K562 (cell line): ENCODE data around the gene GABRG2. TPM values are rescaled to one million over a fixed set of nuclear protein-coding genes. Genes with fewer than 3 reads are reported as not detected.

ENCODE experiments used
- ATAC-seq: fragments of 200-7000 bp; cut with Tn5 transposase; 3 replicates; pipeline ENCODE4 v1.9.1; 2020; ENCODE audit warnings: moderate library complexity
- Bru-seq: library from RNA; stranded (reverse); fragments of 400-500 nt; gene quantifications from one replicate; lab custom pipeline; 2021; lab: Mats Ljungman, UMichigan
- BruChase-seq, 2 experiments: library from RNA; stranded (reverse); fragments of 400-500 nt; gene quantifications; one replicate each; lab custom pipeline; 2021; lab: Mats Ljungman, UMichigan
- BruUV-seq: library from RNA; stranded (reverse); fragments of 400-500 nt; replicated peaks from 2 replicates; lab custom pipeline; 2021; lab: Mats Ljungman, UMichigan
- CTCF ChIA-PET: fragments of 300-600 bp; formaldehyde crosslinking; extraction: SDS; loops from one replicate; lab custom pipeline; 2021; ENCODE audit warnings: low intra/inter-chr PET ratio; lab: Yijun Ruan, JAX
- POLR2A ChIA-PET: fragments of 300-600, 350-650 bp; sonication (Branson Sonifier 250); formaldehyde crosslinking; extraction: SDS; loops from one replicate; lab custom pipeline; 2021; ENCODE audit warnings: antibody characterized with exemption, inconsistent platforms; lab: Yijun Ruan, JAX
- DNase-seq, 4 experiments: peaks; one replicate each; pipeline versions ENCODE4 v3.0.0 to v3.0.0-alpha.2; 2011 to 2018; ENCODE audit warnings: low spot score in 3 of 4, mixed read lengths in 3 of 4; ENCODE audit errors: extremely low read depth in 1 of 4
- FAIRE-seq: peaks from 2 replicates; lab custom pipeline; 2011; peaks lifted over from hg19 to GRCh38; lab: Jason Lieb, UNC
- H2AFZ ChIP-seq: 2 replicates; pipeline ENCODE4 v1.6.0; 2011; ENCODE audit warnings: low read depth, low read length, control low read depth, inconsistent platforms
- H3K27ac ChIP-seq: fragments of 200-600 bp; 3 replicates; pipeline ENCODE4 v1.8.0; 2011; ENCODE audit warnings: low read depth, mild to moderate bottlenecking, control low read depth, inconsistent platforms, low read length, moderate library complexity, mixed read lengths; ENCODE audit errors: extremely low read depth
- H3K27me3 ChIP-seq, 2 experiments: fragments of 300-600 bp in 1 of 2; 2 replicates in 1 of 2; 3 replicates in 1 of 2; pipeline versions ENCODE4 v1.6.0 to v1.8.0; 2011; ENCODE audit warnings: inconsistent platforms in 2 of 2, low read length in 2 of 2, mild to moderate bottlenecking in 1 of 2, mixed read lengths in 1 of 2, moderate library complexity in 1 of 2; ENCODE audit not compliant: control insufficient read depth in 2 of 2, insufficient read depth in 2 of 2
- H3K36me3 ChIP-seq: fragments of 300-600 bp; 3 replicates; pipeline ENCODE4 v1.8.0; 2011; ENCODE audit warnings: mild to moderate bottlenecking, low read length, inconsistent platforms; ENCODE audit not compliant: control insufficient read depth, insufficient read depth
- H3K4me1 ChIP-seq, 2 experiments: fragments of 200-600 bp in 1 of 2; replicated peaks in 1 of 2; 2 replicates in 1 of 2; 3 replicates in 1 of 2; pipeline versions ENCODE4 v1.5.1 to v1.8.0; 2011; ENCODE audit warnings: inconsistent platforms in 2 of 2, low read length in 2 of 2, mild to moderate bottlenecking in 1 of 2, mixed read lengths in 1 of 2, moderate library complexity in 1 of 2; ENCODE audit not compliant: control insufficient read depth in 2 of 2, insufficient read depth in 2 of 2
- H3K4me2 ChIP-seq: 2 replicates; pipeline ENCODE4 v1.6.1; 2011; ENCODE audit warnings: low read length, control low read depth, inconsistent platforms, mixed read lengths; ENCODE audit not compliant: insufficient read depth
- H3K4me3 ChIP-seq: fragments of 200-600 bp; sonication (generic), shearing (Covaris generic); 2 replicates; pipeline ENCODE4 v1.5.1; 2016; ENCODE audit warnings: control low read depth, inconsistent platforms
- H3K79me2 ChIP-seq: fragments of 200-600 bp; 3 replicates; pipeline ENCODE4 v1.8.0; 2011; ENCODE audit warnings: low read length, inconsistent platforms; ENCODE audit not compliant: control insufficient read depth, insufficient read depth
- H3K9ac ChIP-seq, 2 experiments: 2 replicates each; pipeline versions ENCODE4 v1.6.0 to v1.6.1; 2011; ENCODE audit warnings: low read depth in 2 of 2, low read length in 2 of 2, control low read depth in 1 of 2, inconsistent platforms in 1 of 2, mild to moderate bottlenecking in 1 of 2, mixed read lengths in 1 of 2; ENCODE audit not compliant: insufficient read depth in 1 of 2
- H3K9me1 ChIP-seq: one replicate; pipeline ENCODE4 v1.6.0; 2011; ENCODE audit warnings: inconsistent platforms, mild to moderate bottlenecking, low read length, moderate library complexity; ENCODE audit not compliant: control insufficient read depth, insufficient read depth
- H3K9me3 ChIP-seq: replicated peaks from 2 replicates; pipeline ENCODE4 v1.5.1; 2011; ENCODE audit warnings: low read depth, low read length, inconsistent platforms; ENCODE audit not compliant: control insufficient read depth, insufficient read depth
- H4K20me1 ChIP-seq: replicated peaks from 2 replicates; pipeline ENCODE4 v1.6.1; 2011; ENCODE audit warnings: low read length, inconsistent platforms, mixed read lengths; ENCODE audit not compliant: control insufficient read depth, insufficient read depth
- ZFP36 ChIP-seq: fragments of 150-350 bp; IDR thresholded peaks from 2 replicates; pipeline ENCODE4 v1.6.1; 2018; ENCODE audit warnings: low read length, low read depth; ENCODE audit not compliant: partially characterized antibody
- WGBS: fragments of 100-300 bp; shearing (Covaris generic); methylation state at CpG from one replicate; pipeline ENCODE4 v1.1.6; 2016; ENCODE audit warnings: low coverage, mixed read lengths; ENCODE audit not compliant: insufficient coverage; ENCODE audit errors: missing lambda C conversion rate; 5-methylcytosine and 5-hydroxymethylcytosine counted together
- in situ Hi-C: fragments of 300-500 bp; cut with MboI; formaldehyde crosslinking; loops from 4 replicates; pipeline ENCODE4 v1.15.0; 2018; ENCODE audit warnings: inconsistent platforms, mixed read lengths
- intact Hi-C: fragments of 100-400 bp; cut with micrococcal nuclease; formaldehyde crosslinking; loops from 2 replicates; pipeline ENCODE4 v1.14.2; 2022
- long read RNA-seq, 3 experiments: library from polyadenylated mRNA in 2 of 3; library from RNA in 1 of 3; unstranded in 2 of 3; stranded (forward) in 1 of 3; transcript quantifications; one replicate each; pipeline ENCODE4 v2.0.0, GENCODE V29; 2019 to 2022
- polyA minus RNA-seq, 3 experiments: library from RNA; depleted of rRNA, polyadenylated mRNA; stranded (reverse); fragments of >200 nt; gene quantifications; 2 replicates each; pipeline ENCODE4 v1.2.3, GENCODE V29; 2011
- polyA plus RNA-seq, 8 experiments: library from polyadenylated mRNA; depleted of rRNA in 4 of 8; stranded (reverse) in 5 of 8; unstranded in 3 of 8; fragments of >200 nt; fragmentation: Nextera tagmentation in 2 of 8; fragmentation: Illumina TruSeq in 1 of 8; extraction: Ambion mirVana in 2 of 8; extraction: Trizol in 1 of 8; gene quantifications; 2 replicates each; pipeline versions ENCODE4 v1.2.1 to v1.2.3, GENCODE V29; 2011 to 2014; ENCODE audit warnings: inconsistent platforms in 1 of 8, missing spikeins in 1 of 8
- total RNA-seq, 7 experiments: library from RNA; depleted of rRNA in 6 of 7; stranded (reverse); fragments of >200 nt in 6 of 7; fragmentation: Illumina TruSeq in 2 of 7; extraction: Trizol in 2 of 7; gene quantifications; 2 replicates each; pipeline versions ENCODE4 v1.2.1 to v1.2.3, GENCODE V29; 2011 to 2021; ENCODE audit warnings: low replicate concordance in 1 of 7

The GABRG2 gene
- total RNA-seq (2011; cell fraction: chromatin; rRNA removed; ENCODE audit: low replicate concordance) = 0.18 TPM in 1 of 2 replicates, not detected in the other
- not detected in 2 replicates for total RNA-seq (2011; cell fraction: nucleolus; rRNA removed)
- total RNA-seq (2011; cell fraction: nucleoplasm; rRNA removed) = 0.08 and 0.22 TPM in 2 replicates
- total RNA-seq (2014; rRNA removed) (not detected in 2 replicates), total RNA-seq (2014; rRNA removed; fragmentation: Illumina TruSeq; extraction: Trizol) (not detected in 2 replicates), total RNA-seq (2015; rRNA removed; fragmentation: Illumina TruSeq; extraction: Trizol) (0.08 TPM in 1 of 2 replicates, not detected in the other), total RNA-seq (2021) (0.96 and 1.2 TPM in 2 replicates), polyA plus RNA-seq (2011; rRNA removed) (0.08 and 0.36 TPM in 2 replicates), polyA plus RNA-seq (2014; fragmentation: Illumina TruSeq; extraction: Trizol) (0.03 and 0.07 TPM in 2 replicates), polyA plus RNA-seq (2014; fragmentation: Nextera tagmentation; extraction: Ambion mirVana) (under 1 TPM; 0.25 to 0.35 TPM), polyA plus RNA-seq (2014; rRNA removed) (0.03 TPM in 1 of 2 replicates, not detected in the other), polyA minus RNA-seq (2011; rRNA and poly(A)+ RNA removed) (0.21 TPM in 1 of 2 replicates, not detected in the other), Bru-seq, nascent RNA (percentile 14 among the genes with signal in this experiment), BruChase-seq, experiment 1, labeled RNA remaining after a 2-hour chase (percentile 17 among the genes with signal in this experiment), BruChase-seq, experiment 2, labeled RNA remaining after a 6-hour chase (percentile 17 among the genes with signal in this experiment)
- not detected in 2 replicates for polyA plus RNA-seq (2011; cell fraction: cytosol; rRNA removed)
- polyA plus RNA-seq (2011; cell fraction: nucleus; rRNA removed) = 0.09 TPM in 1 of 2 replicates, not detected in the other
- 0.09 and 0.21 TPM in 2 replicates for polyA plus RNA-seq (2012)
- polyA minus RNA-seq (2011; cell fraction: cytosol; rRNA and poly(A)+ RNA removed) = not detected in 2 replicates
- polyA minus RNA-seq (2011; cell fraction: nucleus; rRNA and poly(A)+ RNA removed) = 0.40 TPM in 1 of 2 replicates, not detected in the other
- long read RNA-seq, experiment 1 = 0 reads
- long read RNA-seq, experiment 2 = 0 reads
- long read RNA-seq, experiment 3 = 0 reads

DNA sequence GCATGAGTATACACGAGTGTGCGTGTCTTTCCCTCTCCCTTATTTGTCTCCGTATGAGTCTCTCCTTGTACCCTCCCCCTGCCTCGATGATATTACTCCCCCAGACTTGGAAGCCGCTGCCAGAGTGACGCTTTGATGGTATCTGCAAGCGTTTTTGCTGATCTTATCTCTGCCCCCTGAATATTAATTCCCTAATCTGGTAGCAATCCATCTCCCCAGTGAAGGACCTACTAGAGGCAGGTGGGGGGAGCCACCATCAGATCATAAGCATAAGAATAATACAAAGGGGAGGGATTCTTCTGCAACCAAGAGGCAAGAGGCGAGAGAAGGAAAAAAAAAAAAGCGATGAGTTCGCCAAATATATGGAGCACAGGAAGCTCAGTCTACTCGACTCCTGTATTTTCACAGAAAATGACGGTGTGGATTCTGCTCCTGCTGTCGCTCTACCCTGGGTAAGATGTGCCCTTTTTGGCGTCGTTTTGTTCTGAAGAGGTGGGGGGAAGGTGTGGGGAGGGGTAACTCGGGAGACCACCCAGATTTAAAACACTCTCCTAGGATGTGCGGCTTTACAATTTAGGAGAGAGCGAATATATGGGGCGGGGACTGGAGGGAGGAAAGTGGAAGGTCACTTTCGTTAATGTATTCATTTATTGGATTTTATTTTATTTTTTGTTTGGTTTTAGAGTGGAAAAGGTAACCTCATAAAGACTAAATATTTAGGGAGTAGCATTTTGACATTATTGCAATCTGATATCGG is at the start of gene GABRG2:
GABRG2 (plus strand) TSS at position 119 of the 757 bp plus-strand sequence; CDS start at position 346, 227 bp downstream.
- H3K9ac ChIP-seq = no peak within 1 kb of the TSS
- CTCF ChIA-PET = no interaction called here
- ATAC-seq (no peak), FAIRE-seq (no peak), DNase-seq (no peak)
- no peak within 1 kb of the TSS for H3K4me2 ChIP-seq
- H4K20me1 ChIP-seq = no peaks in the 10 kb centered on the region
- no peak within 1 kb of the TSS for H3K27ac ChIP-seq
- no peaks in the 10 kb centered on the region for H3K36me3 ChIP-seq
- WGBS = 4% methylated on average over 18 of the region's 21 CpGs
- TF ChIP-seq ZFP36 = no peak
- H3K27me3 ChIP-seq = no peaks in the 10 kb centered on the region
- H3K9me3 ChIP-seq = no peaks in the 10 kb centered on the region; the same call in 1 of the 2 replicates
- POLR2A ChIA-PET = no interaction called here
- in situ Hi-C loops = no loop called here
- intact Hi-C loops = no loop called here
- no peak within 1 kb of the TSS for H3K4me3 ChIP-seq
- no peaks in the 10 kb centered on the region for H3K79me2 ChIP-seq
- H2AFZ ChIP-seq = no peak within 1 kb of the TSS
- H3K9me1 ChIP-seq = no peaks in the 10 kb centered on the region
- BruUV-seq = no TSS peak
- H3K4me1 ChIP-seq = no peaks in the 10 kb centered on the region
